Inflammatory macrophage (primary cell): ENCODE measurements around the gene HMCN2.

Source experiments
- DNase-seq, 2 donors: peaks; one replicate each; pipeline ENCODE4 v3.0.0-alpha.2; 2020 to 2022

HMCN2 gene

DNA sequence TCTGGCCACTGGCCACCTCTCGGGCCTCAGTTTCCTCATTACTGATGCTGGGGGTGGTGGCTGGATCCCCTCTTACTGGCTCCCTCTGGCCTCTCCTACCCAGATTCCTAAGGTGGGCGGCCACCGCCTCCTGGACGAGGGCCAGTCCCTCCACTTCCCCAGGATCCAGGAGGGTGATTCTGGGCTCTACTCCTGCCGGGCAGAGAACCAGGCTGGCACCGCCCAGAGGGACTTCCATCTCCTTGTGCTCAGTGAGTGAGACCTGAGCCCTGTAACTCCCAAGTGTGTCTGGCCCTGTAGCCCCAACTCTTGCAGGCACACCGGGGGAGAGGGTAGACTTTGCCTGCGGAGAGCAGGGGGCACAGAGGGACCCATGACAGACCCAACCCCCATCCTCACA is 83.3 kb downstream of the HMCN2 start:
- DNase-seq: no peak

DNA sequence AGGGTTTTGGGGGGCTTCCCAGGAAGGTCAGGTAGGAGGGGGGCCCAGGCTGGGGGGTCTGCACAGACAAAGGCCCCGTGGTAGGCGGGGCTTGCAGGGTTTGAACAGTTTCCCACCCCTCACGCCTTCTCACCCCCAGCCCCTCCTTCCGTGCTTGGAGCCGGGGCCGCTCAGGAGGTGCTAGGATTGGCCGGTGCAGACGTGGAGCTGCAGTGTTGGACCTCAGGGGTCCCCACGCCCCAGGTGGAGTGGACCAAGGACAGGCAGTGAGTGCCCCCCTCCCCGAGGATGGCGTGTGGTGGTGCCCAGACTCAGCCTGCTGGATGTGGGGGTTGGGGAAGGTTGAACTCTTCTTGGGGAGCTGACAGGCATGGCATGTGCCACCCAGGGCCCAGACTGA is 83.8 kb downstream of the HMCN2 start:
- DNase-seq: no peak

DNA sequence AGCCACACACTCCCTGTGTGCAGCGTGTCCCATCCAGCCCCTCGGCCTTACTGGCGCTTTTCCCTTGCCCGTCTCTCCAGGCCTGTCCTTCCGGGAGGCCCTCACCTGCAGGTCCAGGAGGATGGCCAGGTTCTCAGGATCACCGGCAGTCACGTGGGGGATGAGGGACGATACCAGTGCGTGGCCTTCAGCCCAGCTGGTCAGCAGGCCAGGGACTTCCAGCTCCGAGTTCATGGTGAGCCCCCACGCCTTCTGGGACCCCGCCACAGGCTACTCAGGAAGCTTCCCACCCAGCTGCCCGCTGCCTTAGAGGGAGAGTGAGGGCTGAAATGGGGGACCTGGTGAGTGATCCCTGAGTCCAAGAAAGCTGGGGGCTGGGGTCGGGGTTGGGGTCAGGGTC is 85.8 kb downstream of the HMCN2 start:
- DNase-seq: no peak

DNA sequence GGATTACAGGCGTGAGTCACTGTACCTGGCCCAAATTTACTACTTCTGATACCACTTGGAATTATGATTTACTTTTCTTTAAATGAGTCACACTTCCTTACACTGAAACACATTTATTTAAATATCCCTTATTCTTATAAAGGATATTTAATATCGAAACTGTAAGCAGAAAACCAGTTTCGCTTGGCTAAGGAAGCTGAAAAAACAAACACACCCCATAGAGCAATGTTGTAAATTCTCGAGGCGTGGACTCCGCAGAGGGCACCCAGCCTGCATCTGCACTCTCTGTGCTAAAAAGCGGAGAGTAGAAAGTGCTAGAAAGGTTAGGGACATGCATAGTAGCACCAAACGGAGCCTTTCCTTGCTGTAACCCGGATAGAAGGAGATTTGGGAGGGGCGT is 86.5 kb downstream of the HMCN2 start:
- DNase-seq: no peak

DNA sequence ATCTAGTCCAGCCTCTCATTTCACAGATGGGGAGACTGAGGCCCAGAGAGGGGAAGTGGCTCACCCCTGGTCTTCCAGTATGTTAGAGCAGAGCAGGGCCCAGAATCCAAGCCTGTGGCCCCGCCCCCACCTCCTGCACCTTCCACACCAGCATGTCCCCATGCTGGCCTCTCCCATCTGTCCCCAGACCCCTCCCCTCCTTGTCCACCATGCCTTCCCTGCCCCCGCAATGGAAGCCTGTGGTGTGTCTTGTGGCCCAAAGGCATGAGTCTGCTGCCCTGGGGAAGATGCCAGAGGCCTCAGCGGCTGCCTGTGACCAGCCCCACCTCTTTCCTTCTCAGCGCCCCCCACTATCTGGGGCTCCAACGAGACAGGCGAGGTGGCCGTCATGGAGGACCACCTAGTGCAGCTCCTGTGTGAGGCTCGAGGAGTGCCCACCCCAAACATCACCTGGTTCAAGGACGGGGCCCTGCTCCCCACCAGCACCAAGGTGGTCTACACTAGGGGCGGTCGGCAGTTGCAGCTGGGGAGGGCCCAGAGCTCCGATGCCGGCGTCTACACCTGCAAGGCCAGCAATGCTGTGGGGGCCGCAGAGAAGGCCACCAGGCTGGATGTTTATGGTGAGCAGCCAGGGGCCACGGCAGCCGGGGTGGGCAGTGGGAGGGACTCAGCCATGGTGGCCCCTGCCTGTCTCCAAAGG is 87.2 kb downstream of the HMCN2 start:
- DNase-seq: no peak

DNA sequence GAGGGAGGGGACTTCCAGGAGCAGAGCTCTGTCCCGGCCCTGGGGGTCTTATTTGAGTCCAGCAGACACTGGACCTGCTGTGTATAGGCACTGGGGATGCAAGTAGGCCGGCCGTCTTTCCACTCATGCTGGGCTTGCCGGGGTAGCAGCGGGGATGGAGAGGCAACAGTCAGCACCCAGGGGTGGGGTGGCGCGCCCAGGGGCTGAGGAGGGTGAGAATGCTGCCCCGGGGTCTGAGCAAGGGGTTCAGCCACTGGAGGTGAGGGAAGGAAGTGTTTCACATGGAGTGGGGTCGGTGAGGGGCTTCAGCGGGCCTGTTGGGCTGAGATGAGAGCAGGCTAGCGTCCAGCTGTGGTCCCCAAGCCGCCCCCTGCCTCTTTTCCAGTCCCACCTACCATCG is 88.8 kb downstream of the HMCN2 start:
- DNase-seq: no peak

DNA sequence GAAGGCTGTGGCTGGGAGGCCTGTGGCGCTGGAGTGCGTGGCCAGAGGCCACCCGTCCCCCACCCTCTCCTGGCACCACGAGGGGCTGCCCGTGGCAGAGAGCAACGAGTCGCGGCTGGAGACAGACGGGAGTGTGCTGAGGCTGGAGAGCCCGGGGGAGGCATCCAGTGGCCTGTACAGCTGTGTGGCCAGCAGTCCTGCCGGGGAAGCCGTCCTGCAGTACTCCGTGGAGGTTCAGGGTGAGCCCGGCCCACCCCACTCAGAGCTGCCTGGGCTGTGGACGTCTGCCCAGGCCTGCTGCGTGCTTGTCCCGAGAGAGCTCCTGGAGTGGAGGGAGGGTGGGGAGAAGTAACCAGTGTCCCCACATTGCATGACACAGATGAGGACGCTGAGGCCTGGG is 89.2 kb downstream of the HMCN2 start:
- DNase-seq: no peak

DNA sequence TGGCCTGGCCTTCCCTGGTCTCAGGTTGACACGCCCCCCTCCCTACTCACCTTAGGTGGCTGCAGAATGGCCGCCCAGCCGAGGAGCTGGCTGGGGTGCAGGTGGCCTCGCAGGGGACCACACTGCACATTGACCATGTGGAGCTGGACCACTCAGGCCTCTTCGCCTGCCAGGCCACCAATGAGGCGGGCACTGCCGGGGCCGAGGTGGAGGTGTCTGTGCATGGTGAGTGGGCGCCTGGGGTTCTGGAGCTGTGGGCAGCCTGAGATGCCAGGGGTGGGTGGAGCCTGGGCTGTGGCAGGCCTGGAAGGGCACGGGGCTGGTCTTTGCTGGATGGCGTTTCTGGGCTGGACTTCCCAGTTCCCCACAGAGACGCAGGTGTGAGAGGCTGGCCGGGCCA is 90.5 kb downstream of the HMCN2 start:
- DNase-seq: no peak

DNA sequence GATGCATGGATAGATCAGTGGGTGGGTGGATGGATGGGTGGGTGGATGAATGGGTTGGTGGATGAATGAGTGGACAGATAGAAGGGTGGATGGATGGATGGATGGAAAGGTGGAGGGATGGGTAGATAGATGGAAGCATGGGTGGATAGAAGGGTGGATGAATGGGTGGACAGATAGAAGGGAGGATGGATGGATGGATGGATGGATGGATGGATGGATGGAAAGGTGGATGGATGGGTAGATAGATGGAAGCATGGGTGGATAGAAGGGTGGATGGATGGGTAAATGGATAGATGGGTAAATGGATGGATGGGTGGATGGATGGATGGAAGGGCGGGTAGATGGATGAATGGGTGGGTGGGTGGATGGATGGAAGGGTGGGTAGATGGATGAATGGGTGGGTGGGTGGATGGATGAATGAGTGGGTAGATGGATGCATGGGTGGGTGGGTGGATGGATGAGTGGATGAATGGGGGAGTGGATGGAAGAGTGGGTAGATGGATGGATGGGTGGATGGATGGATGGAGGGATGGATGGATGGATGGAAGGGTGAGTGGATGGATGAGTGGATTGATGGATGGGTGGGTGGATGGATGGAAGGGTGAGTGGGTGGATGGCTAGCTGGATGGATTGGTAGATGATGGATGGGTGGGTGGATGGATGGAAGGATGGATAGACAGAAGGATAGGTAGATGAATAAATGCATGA is 91.5 kb downstream of the HMCN2 start:
- no peak for DNase-seq

DNA sequence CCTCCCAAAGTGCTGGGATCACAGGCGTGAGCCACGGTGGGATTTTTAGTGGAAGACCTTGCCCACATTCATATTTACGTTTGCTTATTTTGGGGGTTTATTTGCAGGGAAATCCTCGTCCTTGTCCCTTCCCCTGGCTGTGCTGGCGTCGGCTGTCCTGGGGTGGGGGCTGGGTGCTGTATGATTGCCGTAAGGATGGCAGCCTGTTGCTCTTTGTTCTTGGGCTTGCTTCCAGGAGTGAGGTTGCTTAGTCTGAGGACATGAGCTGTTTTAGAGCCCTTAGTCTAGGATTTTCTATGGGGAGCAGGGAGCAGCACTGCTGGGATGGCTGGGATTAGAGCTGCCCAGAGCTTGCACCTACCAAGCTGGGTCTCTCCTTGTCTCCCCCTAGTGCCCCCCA is 93.4 kb downstream of the HMCN2 start:
- no peak for DNase-seq

DNA sequence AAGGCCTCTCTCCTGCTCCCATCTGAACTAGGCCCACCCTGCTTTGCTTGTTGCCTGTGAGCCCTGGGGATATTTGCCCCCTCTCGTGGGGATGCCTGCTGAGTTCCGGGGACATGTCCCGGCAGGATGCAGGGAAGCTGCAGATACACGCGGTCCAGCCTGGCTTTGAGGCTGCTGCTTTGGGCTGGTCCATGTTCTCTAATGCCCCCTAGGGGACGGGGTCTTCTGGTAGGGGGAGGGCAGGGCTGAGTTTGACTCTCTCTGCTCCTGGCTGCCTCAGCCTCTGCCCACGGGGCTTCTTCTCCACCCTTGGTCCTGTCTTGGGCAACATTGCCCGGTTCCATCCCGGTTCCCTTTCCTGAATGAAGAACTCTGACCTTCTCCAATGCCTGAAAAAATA is 94.3 kb downstream of the HMCN2 start:
- DNase-seq: no peak

DNA sequence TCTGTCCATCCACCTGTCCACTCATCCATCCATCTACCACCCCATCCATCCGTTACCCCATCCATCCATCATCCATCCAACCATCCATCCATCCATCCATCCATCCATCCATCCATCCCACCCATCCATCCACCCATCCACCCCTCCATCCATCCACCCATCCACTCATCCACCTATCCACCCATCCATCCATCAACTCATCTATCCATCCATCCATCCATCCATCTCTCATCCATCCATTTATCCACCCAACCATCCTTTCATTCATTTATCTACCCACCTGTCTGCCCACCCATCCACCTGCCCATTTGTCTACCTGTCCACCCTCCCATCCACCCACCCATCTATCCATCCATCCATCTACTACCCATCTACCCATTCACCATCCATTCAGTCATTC is 95.1 kb downstream of the HMCN2 start:
- DNase-seq: no peak

DNA sequence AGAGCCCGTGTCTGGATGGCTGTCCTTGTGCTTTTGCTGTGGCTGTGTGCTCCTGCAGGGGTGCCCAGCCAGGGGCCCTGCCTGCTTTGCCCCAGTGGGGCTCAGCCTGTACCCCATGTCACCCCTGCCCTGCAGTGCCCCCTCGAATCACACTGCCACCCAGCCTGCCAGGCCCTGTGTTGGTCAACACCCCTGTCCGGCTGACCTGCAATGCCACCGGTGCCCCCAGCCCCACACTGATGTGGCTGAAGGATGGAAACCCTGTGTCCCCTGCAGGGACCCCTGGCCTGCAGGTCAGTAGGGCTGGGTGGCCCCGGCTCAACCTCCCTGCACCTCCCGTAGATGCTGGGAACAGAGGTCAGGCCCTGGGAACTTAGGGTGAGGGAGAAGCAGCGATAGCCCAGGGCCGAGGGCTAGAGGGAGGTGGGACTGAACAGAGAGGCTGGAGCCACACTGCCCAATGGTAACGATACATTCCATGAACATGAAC is 96.4 kb downstream of the HMCN2 start:
- DNase-seq: no peak

DNA sequence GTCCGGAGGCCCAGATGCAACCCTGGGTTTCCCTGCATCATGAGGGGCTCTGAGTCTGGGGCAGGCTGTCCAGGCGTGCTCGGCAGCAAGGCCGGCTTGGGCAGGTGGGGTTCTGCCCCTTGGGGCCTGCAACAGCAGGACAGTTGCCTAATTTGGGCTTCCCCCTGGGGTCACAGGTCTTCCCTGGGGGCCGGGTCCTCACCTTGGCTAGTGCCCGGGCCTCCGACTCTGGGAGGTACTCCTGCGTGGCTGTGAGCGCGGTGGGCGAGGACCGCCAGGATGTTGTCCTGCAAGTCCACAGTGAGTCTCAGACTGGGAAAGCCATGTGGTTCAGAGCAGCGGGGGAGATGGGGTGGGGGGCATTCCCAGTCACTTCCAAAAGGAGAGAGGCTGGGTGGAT is 97.1 kb downstream of the HMCN2 start:
- no peak for DNase-seq

DNA sequence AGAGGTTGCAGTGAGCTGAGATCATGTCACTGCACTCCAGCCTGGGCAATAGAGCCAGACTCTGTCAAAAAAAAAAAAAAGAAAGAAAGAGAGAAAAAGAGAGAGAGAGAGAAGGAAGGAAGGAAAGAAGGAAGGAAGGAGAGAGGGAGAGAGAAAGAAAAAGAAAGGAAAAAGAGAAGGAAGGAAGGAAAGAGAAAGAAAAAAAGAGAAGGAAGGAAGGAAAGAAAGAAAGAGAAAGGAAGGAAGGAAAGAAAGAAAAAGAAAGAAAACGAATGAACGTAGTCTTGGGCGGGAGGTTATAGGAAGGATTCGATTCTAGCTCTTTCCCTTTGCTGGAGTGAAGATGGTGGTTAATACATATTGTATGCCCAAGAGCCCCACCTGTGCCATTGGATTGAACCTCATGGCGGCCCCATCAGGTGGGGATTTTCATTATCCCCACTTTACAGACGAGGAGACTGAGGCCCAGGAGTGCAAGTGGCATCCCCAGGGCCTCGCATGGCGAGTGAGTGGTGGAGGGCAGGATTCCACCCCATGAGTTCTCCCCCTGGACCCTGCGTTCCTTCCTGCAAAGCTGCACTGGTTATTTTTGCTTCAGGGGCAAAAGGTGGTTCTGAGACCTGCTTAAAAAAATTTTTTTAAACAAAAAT is 98.3 kb downstream of the HMCN2 start:
- DNase-seq: no peak

DNA sequence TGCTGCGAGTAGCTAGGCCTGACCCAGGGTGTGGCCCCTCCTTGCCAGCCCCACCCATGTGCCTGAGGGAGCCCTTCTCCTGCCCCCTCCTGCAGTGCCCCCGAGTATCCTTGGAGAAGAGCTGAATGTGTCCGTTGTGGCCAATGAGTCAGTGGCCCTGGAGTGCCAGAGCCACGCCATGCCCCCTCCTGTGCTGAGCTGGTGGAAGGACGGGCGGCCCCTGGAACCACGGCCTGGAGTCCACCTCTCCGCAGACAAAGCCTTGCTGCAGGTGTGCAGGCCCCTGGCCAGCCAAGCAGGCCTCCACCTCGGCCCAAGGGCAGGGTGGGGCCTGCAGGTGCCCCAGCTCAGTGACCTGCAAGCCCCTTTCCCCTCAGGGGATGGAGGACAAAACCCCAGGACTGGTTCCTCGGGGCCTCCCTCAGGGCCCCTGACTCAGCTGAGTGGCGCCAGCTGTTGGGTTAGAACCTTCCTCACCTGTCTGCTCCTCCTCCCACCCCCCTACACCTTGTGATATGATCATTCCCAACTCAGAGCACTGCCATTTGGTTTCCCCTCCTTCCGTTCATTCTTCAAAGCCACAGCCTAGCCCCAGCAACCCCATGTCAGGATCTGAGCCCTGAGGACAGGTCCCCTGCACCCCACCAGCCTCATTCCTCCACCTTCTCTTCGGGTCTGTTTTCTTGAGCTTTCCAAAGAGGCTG is 99.2 kb downstream of the HMCN2 start:
- no peak for DNase-seq

DNA sequence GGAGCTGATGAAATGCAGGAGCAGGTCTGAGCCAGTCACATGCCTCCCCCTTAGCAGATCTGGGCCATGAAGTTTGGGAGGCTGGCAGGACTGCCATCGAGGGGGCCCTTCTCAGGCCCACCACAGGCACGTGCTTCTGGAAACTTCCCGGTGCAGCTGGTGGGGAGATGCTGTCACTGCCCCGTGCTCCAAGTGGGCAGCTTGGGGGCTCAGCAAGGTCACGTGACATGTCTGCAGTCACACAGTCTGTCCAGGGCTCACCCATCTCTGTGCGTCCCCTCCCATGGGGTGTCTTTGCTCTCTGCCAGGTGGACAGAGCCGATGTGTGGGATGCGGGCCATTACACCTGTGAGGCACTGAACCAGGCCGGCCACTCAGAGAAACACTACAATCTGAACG is 99.8 kb downstream of the HMCN2 start:
- no peak for DNase-seq

DNA sequence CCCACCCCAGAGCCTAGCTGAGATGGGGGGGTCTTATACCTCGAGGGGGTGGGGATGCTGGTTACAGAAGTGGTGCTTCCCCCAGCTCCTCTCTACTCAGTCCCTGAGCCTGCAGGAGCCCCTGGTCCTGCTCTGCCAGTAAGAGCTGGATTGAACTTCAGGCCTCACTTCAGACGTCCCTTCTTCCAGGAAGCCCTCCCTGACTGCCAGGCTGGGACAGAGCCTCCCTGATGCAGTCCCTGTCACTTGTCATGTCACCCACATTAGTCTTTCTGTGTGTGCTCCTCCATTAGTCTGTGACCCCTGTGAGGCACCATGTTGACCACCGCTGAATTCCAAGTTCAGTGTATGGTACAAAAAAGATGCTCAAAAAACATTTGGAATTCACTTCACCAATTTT is 100.5 kb downstream of the HMCN2 start:
- no peak for DNase-seq

DNA sequence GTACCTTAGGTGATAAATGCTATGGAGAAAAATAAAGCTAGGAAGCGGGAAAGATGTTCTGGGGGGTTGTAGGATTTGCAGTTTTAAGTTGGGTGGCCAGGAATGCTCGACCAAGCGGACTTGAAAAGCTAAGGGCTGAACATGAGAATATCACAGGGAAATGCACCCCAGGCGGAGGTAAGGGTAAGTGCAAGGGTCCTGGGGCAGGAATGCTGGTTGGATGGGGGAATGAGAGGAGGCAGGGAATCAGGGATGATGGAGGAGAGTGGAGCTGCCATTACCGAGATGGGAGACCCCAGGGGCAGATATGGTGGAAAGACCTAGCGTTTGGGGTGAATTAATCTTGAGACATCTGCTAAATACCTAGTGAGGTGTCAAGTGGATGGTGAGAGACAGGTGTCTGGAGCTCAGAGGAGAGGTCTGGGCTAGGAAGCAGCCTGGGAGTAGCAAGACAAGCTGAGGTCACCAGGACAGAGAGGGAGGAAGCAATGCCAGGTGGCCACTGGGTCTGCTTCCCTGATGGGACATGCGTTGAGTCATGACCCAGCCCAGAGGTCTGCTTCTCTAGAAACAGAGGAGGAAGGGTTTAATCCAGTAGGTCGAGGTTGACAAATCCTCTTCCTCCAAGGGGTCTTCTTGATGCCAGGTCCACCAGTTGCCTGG is 101.5 kb downstream of the HMCN2 start:
- no peak for DNase-seq

DNA sequence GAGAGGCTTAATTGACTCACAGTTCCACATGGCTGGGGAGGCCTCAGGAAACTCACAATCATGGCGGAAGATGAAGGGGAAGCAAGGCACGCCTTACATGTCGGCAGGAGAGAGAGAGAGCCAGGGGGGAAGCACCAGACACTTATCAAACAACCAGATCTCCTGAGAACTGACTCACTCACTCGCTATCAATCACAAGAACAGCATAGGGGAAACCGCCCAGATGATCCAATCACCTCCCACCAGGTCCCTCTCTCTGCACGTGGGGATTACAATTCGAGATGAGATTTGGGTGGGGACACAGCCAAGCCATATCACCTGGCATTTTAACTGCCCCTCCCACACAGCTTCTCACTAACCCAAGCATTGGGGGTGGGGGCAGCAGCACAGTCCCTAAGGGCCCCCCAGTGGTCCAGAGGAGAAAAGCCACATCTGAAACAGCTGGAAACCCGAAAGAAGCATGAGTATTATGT is 103.1 kb downstream of the HMCN2 start:
- no peak for DNase-seq

DNA sequence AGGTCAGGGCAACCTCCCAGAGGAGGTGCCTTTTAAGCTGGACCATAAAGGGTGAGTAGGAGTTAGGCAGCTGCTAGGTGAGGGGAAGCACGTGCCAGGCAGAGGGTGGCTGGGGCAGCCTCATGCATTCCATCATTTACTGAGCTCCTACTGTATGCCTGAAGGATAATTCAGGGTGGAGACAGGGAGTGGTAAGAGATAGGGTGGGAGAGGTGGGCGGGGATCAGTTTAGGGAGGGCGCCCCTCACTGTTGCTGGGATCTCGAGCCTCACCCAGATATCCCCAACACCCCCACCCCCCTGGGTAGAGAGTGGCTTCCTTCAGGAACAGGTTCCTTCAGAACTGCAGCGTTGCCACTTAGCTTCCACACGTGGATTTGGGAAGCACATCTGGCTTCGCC is 104.7 kb downstream of the HMCN2 start:
- no peak for DNase-seq

DNA sequence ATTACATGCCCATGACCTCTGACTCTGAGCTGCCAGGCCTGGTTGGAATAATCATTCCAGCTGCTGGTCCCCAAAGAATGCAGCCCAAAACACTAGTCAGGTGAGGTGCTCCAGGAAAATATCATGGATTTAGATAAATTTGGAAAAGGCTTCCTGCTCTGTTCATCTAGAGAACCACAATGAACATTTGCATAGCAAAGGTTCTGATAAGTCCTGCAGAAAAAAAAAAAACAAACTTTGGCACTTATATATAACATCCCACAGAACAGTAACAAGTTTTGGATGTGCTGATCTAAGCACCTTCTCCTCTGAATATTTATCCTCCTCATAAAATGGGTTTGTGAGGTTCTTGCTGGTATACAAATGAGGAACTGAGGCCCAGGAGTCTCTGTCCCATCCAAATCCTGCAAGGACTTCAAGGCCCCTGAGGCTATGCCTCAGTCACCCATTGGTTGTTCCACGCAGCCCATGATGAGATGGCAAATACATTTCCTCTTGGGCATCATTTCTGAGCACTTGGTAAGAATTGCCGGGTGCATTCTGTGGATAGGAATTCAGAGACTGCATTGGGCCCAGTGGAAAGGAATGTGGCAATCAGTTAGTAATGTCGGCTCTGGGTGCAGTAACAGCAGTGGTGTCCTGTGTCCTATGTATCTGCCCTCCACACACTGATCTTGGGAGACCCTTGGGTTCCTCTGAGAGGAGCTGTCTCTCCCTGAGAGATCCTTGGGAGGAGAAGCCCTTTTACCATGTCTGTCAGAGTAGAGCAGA is 105.8 kb downstream of the HMCN2 start:
- no peak for DNase-seq
